HL-60 (cell line): Measurements from ENCODE around the gene KRT86.

Source experiments
- DNase-seq, 2 experiments: peaks; one replicate each; pipeline ENCODE4 v3.0.0-alpha.2; 2010 to 2020; ENCODE audit warnings: low read depth in 1 of 2, low spot score in 1 of 2
- H3K27ac ChIP-seq: fragments of 250-450 bp; sonication (Bioruptor Pico); replicated peaks from 2 replicates; pipeline ENCODE4 v1.5.1; 2020; ENCODE audit warnings: mild to moderate bottlenecking, moderate library complexity
- H3K27me3 ChIP-seq: fragments of 250-450 bp; sonication (Bioruptor Pico); 2 replicates; pipeline ENCODE4 v1.5.1; 2021; ENCODE audit warnings: mild to moderate bottlenecking, moderate library complexity; ENCODE audit not compliant: insufficient read depth, poor library complexity, severe bottlenecking
- H3K4me3 ChIP-seq: replicated peaks from 2 replicates; pipeline ENCODE4 v1.5.1; 2011; ENCODE audit warnings: mild to moderate bottlenecking, control low read depth, low read length; ENCODE audit not compliant: insufficient read depth
- CTCF ChIP-seq: IDR thresholded peaks from one replicate; pipeline ENCODE4 v1.5.1; 2011; ENCODE audit warnings: low read length, control low read depth, inconsistent platforms; ENCODE audit not compliant: insufficient read depth
- POLR2AphosphoS5 ChIP-seq: IDR thresholded peaks from 2 replicates; pipeline ENCODE4 v1.6.1; 2012; ENCODE audit warnings: low read depth
- REST ChIP-seq: IDR thresholded peaks from 2 replicates; pipeline ENCODE4 v1.6.1; 2012; ENCODE audit warnings: low read depth; ENCODE audit not compliant: insufficient replicate concordance
- SPI1 ChIP-seq: IDR thresholded peaks from 2 replicates; pipeline ENCODE4 v1.6.1; 2012; ENCODE audit warnings: low read depth, mild to moderate bottlenecking, borderline replicate concordance

Gene KRT86

GRCh38 chr12:52278575-52279421 is 4.4 kb downstream of the KRT86 start:
- Histone ChIP-seq H3K27ac (no peak overlapping the region), H3K4me3 (no peak overlapping the region), H3K27me3 (peaks cover 13% of the 10 kb centered on the region)
- peak; percentile 26 to 46 for DNase-seq
- no peak for TF ChIP-seq SPI1
- TF ChIP-seq CTCF: peak; percentile 98

- peaks cover 13% of the 10 kb centered on the region for H3K27me3 ChIP-seq
- DNase-seq: no peak
- no peak overlapping the region for H3K4me3 ChIP-seq
- no peak for TF ChIP-seq REST
- no peak overlapping the region for H3K27ac ChIP-seq
These were observed 5.2 kb downstream of the KRT86 start for GRCh38 chr12:52279422-52280318.

GRCh38 chr12:52280319-52280795 is 5.9 kb downstream of the KRT86 start:
- DNase-seq: peak; percentile 9 to 25
- Histone ChIP-seq H3K4me3 (no peak overlapping the region), H3K27me3 (peaks cover 13% of the 10 kb centered on the region), H3K27ac (no peak overlapping the region)
- TF ChIP-seq CTCF (no peak), REST (no peak)

GRCh38 chr12:52280796-52281560 is 6.5 kb downstream of the KRT86 start:
- DNase-seq: no peak
- peaks cover 13% of the 10 kb centered on the region for H3K27me3 ChIP-seq
- H3K27ac ChIP-seq: no peak overlapping the region
- no peak overlapping the region for H3K4me3 ChIP-seq
- TF ChIP-seq POLR2AphosphoS5: no peak
